GM23248 (cell line): ENCODE results near the gene F5. TPM values are rescaled to one million over a fixed set of nuclear protein-coding genes. Genes with fewer than 3 reads are reported as not detected.

Source experiments
- DNase-seq: peaks from one replicate; pipeline ENCODE4 v3.0.0-alpha.2; 2015
- H2AFZ ChIP-seq: fragments of 200-600 bp; sonication (generic); 2 replicates; pipeline ENCODE4 v1.6.1; 2016; ENCODE audit warnings: antibody characterized with exemption
- H3F3A ChIP-seq: fragments of 200-600 bp; sonication (generic); 2 replicates; pipeline ENCODE4 v1.6.1; 2016; ENCODE audit warnings: mild to moderate bottlenecking, antibody characterized with exemption, mixed run types; ENCODE audit not compliant: insufficient read depth
- H3K27ac ChIP-seq: fragments of 200-600 bp; sonication (generic); 2 replicates; pipeline ENCODE4 v1.5.1; 2016; ENCODE audit warnings: mild to moderate bottlenecking
- H3K27me3 ChIP-seq: fragments of 200-600 bp; sonication (generic); replicated peaks from 2 replicates; pipeline ENCODE4 v1.6.1; 2016; ENCODE audit warnings: mild to moderate bottlenecking; ENCODE audit not compliant: insufficient read depth
- H3K36me3 ChIP-seq: fragments of 200-600 bp; sonication (generic); 2 replicates; pipeline ENCODE4 v1.6.1; 2016; ENCODE audit warnings: low read depth, mild to moderate bottlenecking
- H3K4me1 ChIP-seq: fragments of 200-600 bp; sonication (generic); 2 replicates; pipeline ENCODE4 v1.6.1; 2016; ENCODE audit warnings: mild to moderate bottlenecking; ENCODE audit not compliant: insufficient read depth
- H3K4me2 ChIP-seq: fragments of 200-600 bp; sonication (generic); one replicate; pipeline ENCODE4 v1.6.1; 2016; ENCODE audit warnings: mild to moderate bottlenecking; ENCODE audit not compliant: unreplicated experiment
- H3K4me3 ChIP-seq: fragments of 200-600 bp; sonication (generic); 2 replicates; pipeline ENCODE4 v1.5.1; 2016; ENCODE audit warnings: mild to moderate bottlenecking
- H3K79me2 ChIP-seq: fragments of 200-600 bp; sonication (generic); 2 replicates; pipeline ENCODE4 v1.6.1; 2016; ENCODE audit warnings: mild to moderate bottlenecking; ENCODE audit not compliant: insufficient read depth
- H3K9ac ChIP-seq: fragments of 200-600 bp; sonication (generic); 2 replicates; pipeline ENCODE4 v1.6.1; 2016; ENCODE audit warnings: mild to moderate bottlenecking
- H3K9me2 ChIP-seq: fragments of 200-600 bp; sonication (generic); 2 replicates; pipeline ENCODE4 v1.6.1; 2016; ENCODE audit warnings: mixed run types, mild to moderate bottlenecking, moderate library complexity; ENCODE audit not compliant: insufficient read depth
- H3K9me3 ChIP-seq: fragments of 200-600 bp; sonication (generic); one replicate; pipeline ENCODE4 v1.6.1; 2017; ENCODE audit warnings: low read depth
- H4K20me1 ChIP-seq: fragments of 200-600 bp; sonication (generic); 2 replicates; pipeline ENCODE4 v1.6.0; 2016; ENCODE audit not compliant: insufficient read depth
- EZH2 ChIP-seq: fragments of 200-600 bp; sonication (generic); IDR thresholded peaks from 2 replicates; pipeline ENCODE4 v1.6.1; 2018; ENCODE audit warnings: antibody characterized with exemption, mild to moderate bottlenecking; ENCODE audit not compliant: insufficient read depth, poor library complexity, severe bottlenecking
- EZH2phosphoT487 ChIP-seq: fragments of 200-600 bp; sonication (generic); IDR thresholded peaks from 2 replicates; pipeline ENCODE4 v1.6.1; 2018; ENCODE audit warnings: antibody characterized with exemption, moderate library complexity, mild to moderate bottlenecking, low read depth; ENCODE audit not compliant: insufficient read depth
- WGBS, 2 experiments: methylation state at CpG; one replicate each; pipeline ENCODE4 v1.1.6; 2015 to 2017; ENCODE audit warnings: low lambda C conversion rate in 2 of 2, low coverage in 1 of 2; ENCODE audit errors: missing lambda C conversion rate in 2 of 2; 5-methylcytosine and 5-hydroxymethylcytosine counted together
- in situ Hi-C: fragments of 300-500 bp; cut with MboI; formaldehyde crosslinking; loops from 2 replicates; pipeline ENCODE4 v1.15.0; 2020
- polyA plus RNA-seq: library from polyadenylated mRNA; unstranded; fragments of >200 nt; fragmentation: Nextera tagmentation; extraction: Ambion mirVana; gene quantifications from 2 replicates; pipeline ENCODE4 v1.2.1, GENCODE V29; 2016
- total RNA-seq: library from RNA; depleted of rRNA; stranded (reverse); fragments of >200 nt; shearing (Covaris generic); gene quantifications from 2 replicates; pipeline ENCODE4 v1.2.3, GENCODE V29; 2014

F5 gene
- total and polyA plus RNA-seq, 2 experiments from 2014 or later = not detected

DNA sequence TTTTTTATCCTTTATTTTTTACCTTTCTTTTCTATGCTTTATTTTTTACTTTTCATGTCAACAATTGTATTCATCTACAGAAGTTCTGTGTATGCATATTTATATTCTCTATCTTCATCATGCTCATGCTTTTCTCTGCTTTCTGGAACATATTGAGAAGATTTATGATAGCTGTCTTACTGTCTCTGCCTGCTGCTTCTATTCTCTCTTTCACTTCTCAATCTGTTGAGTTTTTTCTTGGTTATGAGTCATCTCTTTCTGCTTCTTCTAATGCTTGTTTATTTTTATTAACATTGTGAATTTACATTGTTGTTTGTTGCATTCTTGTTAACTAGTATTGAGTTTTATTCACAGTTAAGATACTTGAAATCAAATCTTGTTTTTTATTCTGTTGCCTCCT lies 22.6 kb downstream of the F5 start:
- no peak for DNase-seq
- no peaks in the 10 kb centered on the region for H3K9me2 ChIP-seq
- no peaks in the 10 kb centered on the region for H3K4me1 ChIP-seq
- no peak overlapping the region for H3K9ac ChIP-seq
- no peak overlapping the region for H2AFZ ChIP-seq
- H3K27ac ChIP-seq = no peak overlapping the region
- no peaks in the 10 kb centered on the region for H3K36me3 ChIP-seq
- no peak for TF ChIP-seq EZH2
- TF ChIP-seq EZH2phosphoT487 = no peak
- H3K4me2 ChIP-seq = no peak overlapping the region
- H3K27me3 ChIP-seq = no peaks in the 10 kb centered on the region
- no peaks in the 10 kb centered on the region for H4K20me1 ChIP-seq
- no peaks in the 10 kb centered on the region for H3K9me3 ChIP-seq
- in situ Hi-C loops = no loop called here
- H3K4me3 ChIP-seq = no peak overlapping the region
- no peaks in the 10 kb centered on the region for H3F3A ChIP-seq
- H3K79me2 ChIP-seq = no peaks in the 10 kb centered on the region

DNA sequence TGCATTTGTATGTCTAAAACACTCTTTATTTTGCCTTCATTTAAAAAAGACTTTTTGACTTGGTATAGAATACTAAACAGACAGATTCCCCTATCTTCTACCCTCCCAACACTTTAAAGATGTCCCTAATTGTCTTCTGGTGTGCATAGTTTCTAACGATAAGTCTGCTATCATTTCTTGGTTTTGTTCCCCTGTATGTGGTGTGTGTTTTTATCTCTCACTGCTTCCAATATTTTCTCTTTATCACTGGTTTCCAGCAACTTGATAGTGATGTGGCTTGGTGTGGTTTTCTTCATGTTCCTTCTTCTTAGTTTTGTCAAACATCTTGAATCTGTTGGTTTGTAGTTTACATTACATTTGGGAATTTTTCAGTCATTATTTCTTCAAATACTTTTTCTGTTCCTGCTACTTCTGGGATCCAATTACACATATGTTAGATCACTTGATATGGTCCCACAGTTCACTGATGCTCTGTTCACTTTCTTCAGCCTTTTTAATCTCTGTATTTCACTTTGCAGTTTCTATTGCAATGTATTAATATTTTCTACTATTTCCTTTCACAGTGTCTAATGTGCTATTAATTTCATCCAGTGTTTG lies 23.2 kb downstream of the F5 start:
- Histone ChIP-seq H3K9me3 (no peaks in the 10 kb centered on the region), H4K20me1 (no peaks in the 10 kb centered on the region), H3K27me3 (no peaks in the 10 kb centered on the region; the same call in 1 of the 2 replicates), H2AFZ (no peak overlapping the region), H3F3A (no peaks in the 10 kb centered on the region), H3K79me2 (no peaks in the 10 kb centered on the region), H3K4me3 (no peak overlapping the region), H3K4me1 (no peaks in the 10 kb centered on the region), H3K36me3 (no peaks in the 10 kb centered on the region), H3K27ac (no peak overlapping the region), H3K4me2 (no peak overlapping the region), H3K9ac (no peak overlapping the region), H3K9me2 (no peaks in the 10 kb centered on the region)
- no peak for DNase-seq
- 70 to 77% methylated on average over 1 of the region's 1 CpG for WGBS, 2 experiments
- in situ Hi-C loops = no loop called here
- no peak for TF ChIP-seq EZH2
- no peak for TF ChIP-seq EZH2phosphoT487

DNA sequence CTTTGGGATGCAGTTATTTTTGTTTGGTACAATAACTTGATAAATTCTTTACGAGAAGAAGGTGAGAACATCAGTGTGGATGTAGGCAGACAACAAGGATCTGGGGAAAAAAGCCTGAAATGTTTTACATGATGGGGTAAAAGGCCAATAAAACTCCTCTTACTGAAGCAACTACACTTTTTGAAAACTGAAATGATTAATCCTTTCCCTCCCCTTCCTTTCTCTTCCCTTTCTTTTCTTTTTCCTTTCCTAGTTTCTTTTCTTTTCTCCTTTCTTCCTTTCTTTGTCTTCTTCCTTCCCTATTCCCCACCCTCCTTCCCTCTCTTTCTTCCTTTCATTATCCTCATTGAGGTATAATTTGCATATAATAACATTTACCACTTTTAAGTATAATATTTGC lies 24.6 kb downstream of the F5 start:
- TF ChIP-seq EZH2 (no peak), EZH2phosphoT487 (no peak)
- no peaks in the 10 kb centered on the region for H3K9me2 ChIP-seq
- no peaks in the 10 kb centered on the region for H3K79me2 ChIP-seq
- no peak overlapping the region for H3K27ac ChIP-seq
- DNase-seq = no peak
- in situ Hi-C loops = no loop called here
- no peaks in the 10 kb centered on the region for H4K20me1 ChIP-seq
- H3K4me3 ChIP-seq = no peak overlapping the region
- no peak overlapping the region for H3K4me2 ChIP-seq
- H3K9me3 ChIP-seq = no peaks in the 10 kb centered on the region
- H3F3A ChIP-seq = no peaks in the 10 kb centered on the region
- no peaks in the 10 kb centered on the region for H3K4me1 ChIP-seq
- WGBS, 2 experiments = 13 to 17% methylated on average over 1 of the region's 1 CpG
- no peaks in the 10 kb centered on the region for H3K36me3 ChIP-seq
- H2AFZ ChIP-seq = no peak overlapping the region
- no peak overlapping the region for H3K9ac ChIP-seq
- no peaks in the 10 kb centered on the region; the same call in 1 of the 2 replicates for H3K27me3 ChIP-seq

GRCh38 chr1:169557131-169557530 lies 29.1 kb downstream of the F5 start:
- H3K9me2 ChIP-seq = no peaks in the 10 kb centered on the region
- 46% methylated on average over 5 of the region's 5 CpGs for WGBS, 2 experiments
- no peaks in the 10 kb centered on the region for H3K4me1 ChIP-seq
- no peaks in the 10 kb centered on the region for H3K79me2 ChIP-seq
- no peak for DNase-seq
- no peak overlapping the region for H2AFZ ChIP-seq
- H3K4me2 ChIP-seq = no peak overlapping the region
- no peaks in the 10 kb centered on the region; the same call in none of the 2 replicates for H3K27me3 ChIP-seq
- no peaks in the 10 kb centered on the region for H3K36me3 ChIP-seq
- no peaks in the 10 kb centered on the region for H3K9me3 ChIP-seq
- no peak overlapping the region for H3K9ac ChIP-seq
- TF ChIP-seq EZH2 (no peak), EZH2phosphoT487 (no peak)
- H3K27ac ChIP-seq = no peak overlapping the region
- in situ Hi-C loops = no loop called here
- H3K4me3 ChIP-seq = no peak overlapping the region
- H3F3A ChIP-seq = no peaks in the 10 kb centered on the region
- H4K20me1 ChIP-seq = no peaks in the 10 kb centered on the region

DNA sequence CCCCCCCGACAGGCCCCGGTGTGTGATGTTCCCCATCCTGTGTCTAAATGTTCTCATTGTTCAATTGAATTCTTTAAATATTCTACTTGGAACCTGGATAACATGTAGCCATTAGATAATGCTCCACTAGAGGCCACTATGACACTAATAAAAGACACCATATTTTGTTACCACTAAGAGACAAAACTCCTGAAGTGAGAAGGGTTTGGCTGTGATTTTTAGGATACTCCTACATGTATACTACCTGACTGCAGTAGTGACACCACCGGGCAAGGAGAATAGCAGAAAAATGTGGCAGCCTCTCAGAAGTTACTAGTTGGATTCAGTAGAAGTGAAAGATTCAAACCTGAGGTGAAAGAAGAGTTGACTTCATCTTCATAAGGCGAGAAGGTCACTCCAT lies 36.0 kb downstream of the F5 start:
- TF ChIP-seq EZH2phosphoT487 (no peak), EZH2 (no peak)
- peak; percentile 65 for DNase-seq
- no peak overlapping the region for H2AFZ ChIP-seq
- in situ Hi-C loops = no loop called here
- no peak overlapping the region for H3K4me3 ChIP-seq
- no peaks in the 10 kb centered on the region for H4K20me1 ChIP-seq
- no peaks in the 10 kb centered on the region for H3K79me2 ChIP-seq
- WGBS, 2 experiments = 37 to 38% methylated on average over 4 of the region's 4 CpGs
- no peak overlapping the region for H3K9ac ChIP-seq
- H3K4me1 ChIP-seq = no peaks in the 10 kb centered on the region
- H3F3A ChIP-seq = no peaks in the 10 kb centered on the region
- H3K27ac ChIP-seq = no peak overlapping the region
- H3K9me2 ChIP-seq = no peaks in the 10 kb centered on the region
- no peak overlapping the region for H3K4me2 ChIP-seq
- H3K36me3 ChIP-seq = no peaks in the 10 kb centered on the region
- H3K27me3 ChIP-seq = no peaks in the 10 kb centered on the region; the same call in 1 of the 2 replicates
- H3K9me3 ChIP-seq = no peaks in the 10 kb centered on the region
